HepG2 (cell line): Measurements from ENCODE around the gene IAPP.

Experiments used
- JUN ChIP-seq: sonication (generic); formaldehyde crosslinking; IDR thresholded peaks from 2 replicates; pipeline ENCODE4 v1.4.0; 2020; ENCODE audit warnings: mild to moderate bottlenecking, missing genetic modification reagents
- MAFK ChIP-seq, 2 experiments: IDR thresholded peaks in 1 of 2; conservative IDR thresholded peaks in 1 of 2; 2 replicates each; pipeline ENCODE4 v1.6.1; 2011; ENCODE audit warnings: improper control_type of control experiment in 2 of 2, low read length in 2 of 2
- RNF219 ChIP-seq: sonication (generic); formaldehyde crosslinking; IDR thresholded peaks from 2 replicates; pipeline ENCODE4 v1.5.0; 2020; ENCODE audit warnings: mild to moderate bottlenecking, missing genetic modification reagents
- ZFX ChIP-seq: sonication (generic); formaldehyde crosslinking; IDR thresholded peaks from 2 replicates; pipeline ENCODE4 v1.4.0; 2020; ENCODE audit warnings: mild to moderate bottlenecking, low read depth, missing genetic modification reagents, moderate library complexity

GRCh38 chr12:21339921-21340320 lies 32.8 kb upstream of the IAPP start:
- TF ChIP-seq MAFK (conservative IDR thresholded peaks at IDR 0.05 in 1 of 2, IDR thresholded peaks at IDR 0.05 in 1 of 2; ENCODE audit: low read length in 2 of 2) = no peak
- no peak for TF ChIP-seq RNF219 (CRISPR knock-in tag)
- TF ChIP-seq JUN (CRISPR knock-in tag) = no peak
- no peak for TF ChIP-seq ZFX (CRISPR knock-in tag)
